ENCODE measurements around the gene PNPLA7. TPM values are rescaled to one million over a fixed set of nuclear protein-coding genes. Genes with fewer than 3 reads are reported as not detected.

PNPLA7 gene
- total and polyA plus RNA-seq, 10 of the 15 experiments (the other 5 are each of a cell fraction or from before 2014, with no cell fraction given) = 0.04 to 0.85 (median 0.19) TPM; not detected in 1

- no TSS peak for BruUV-seq (replicated peaks)
- TF ChIP-seq, protein P1, sequence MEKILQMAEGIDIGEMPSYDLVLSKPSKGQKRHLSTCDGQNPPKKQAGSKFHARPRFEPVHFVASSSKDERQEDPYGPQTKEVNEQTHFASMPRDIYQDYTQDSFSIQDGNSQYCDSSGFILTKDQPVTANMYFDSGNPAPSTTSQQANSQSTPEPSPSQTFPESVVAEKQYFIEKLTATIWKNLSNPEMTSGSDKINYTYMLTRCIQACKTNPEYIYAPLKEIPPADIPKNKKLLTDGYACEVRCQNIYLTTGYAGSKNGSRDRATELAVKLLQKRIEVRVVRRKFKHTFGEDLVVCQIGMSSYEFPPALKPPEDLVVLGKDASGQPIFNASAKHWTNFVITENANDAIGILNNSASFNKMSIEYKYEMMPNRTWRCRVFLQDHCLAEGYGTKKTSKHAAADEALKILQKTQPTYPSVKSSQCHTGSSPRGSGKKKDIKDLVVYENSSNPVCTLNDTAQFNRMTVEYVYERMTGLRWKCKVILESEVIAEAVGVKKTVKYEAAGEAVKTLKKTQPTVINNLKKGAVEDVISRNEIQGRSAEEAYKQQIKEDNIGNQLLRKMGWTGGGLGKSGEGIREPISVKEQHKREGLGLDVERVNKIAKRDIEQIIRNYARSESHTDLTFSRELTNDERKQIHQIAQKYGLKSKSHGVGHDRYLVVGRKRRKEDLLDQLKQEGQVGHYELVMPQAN (conservative IDR thresholded peaks at IDR 0.05) = no peak
- TF ChIP-seq PAX8 (IDR thresholded peaks at IDR 0.05) = no peak
- TF ChIP-seq YY1 (IDR thresholded peaks at IDR 0.05; ENCODE audit: low read depth, low read length) = no peak
- TF ChIP-seq NR2C2 (IDR thresholded peaks at IDR 0.05; ENCODE audit: borderline replicate concordance, control insufficient read depth, insufficient read length, low read depth) = no peak
- TF ChIP-seq, protein P2, sequence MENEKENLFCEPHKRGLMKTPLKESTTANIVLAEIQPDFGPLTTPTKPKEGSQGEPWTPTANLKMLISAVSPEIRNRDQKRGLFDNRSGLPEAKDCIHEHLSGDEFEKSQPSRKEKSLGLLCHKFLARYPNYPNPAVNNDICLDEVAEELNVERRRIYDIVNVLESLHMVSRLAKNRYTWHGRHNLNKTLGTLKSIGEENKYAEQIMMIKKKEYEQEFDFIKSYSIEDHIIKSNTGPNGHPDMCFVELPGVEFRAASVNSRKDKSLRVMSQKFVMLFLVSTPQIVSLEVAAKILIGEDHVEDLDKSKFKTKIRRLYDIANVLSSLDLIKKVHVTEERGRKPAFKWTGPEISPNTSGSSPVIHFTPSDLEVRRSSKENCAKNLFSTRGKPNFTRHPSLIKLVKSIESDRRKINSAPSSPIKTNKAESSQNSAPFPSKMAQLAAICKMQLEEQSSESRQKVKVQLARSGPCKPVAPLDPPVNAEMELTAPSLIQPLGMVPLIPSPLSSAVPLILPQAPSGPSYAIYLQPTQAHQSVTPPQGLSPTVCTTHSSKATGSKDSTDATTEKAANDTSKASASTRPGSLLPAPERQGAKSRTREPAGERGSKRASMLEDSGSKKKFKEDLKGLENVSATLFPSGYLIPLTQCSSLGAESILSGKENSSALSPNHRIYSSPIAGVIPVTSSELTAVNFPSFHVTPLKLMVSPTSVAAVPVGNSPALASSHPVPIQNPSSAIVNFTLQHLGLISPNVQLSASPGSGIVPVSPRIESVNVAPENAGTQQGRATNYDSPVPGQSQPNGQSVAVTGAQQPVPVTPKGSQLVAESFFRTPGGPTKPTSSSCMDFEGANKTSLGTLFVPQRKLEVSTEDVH (IDR thresholded peaks at IDR 0.05; ENCODE audit: low read depth, partially characterized antibody) = no peak
- no peak for TF ChIP-seq ZNF384 (IDR thresholded peaks at IDR 0.05; ENCODE audit: borderline replicate concordance, low read depth, low read length)
- TF ChIP-seq SPI1 (IDR thresholded peaks at IDR 0.05; ENCODE audit: borderline replicate concordance, insufficient read depth, low read depth, low read length) = no peak
- no peak for TF ChIP-seq ZNF622 (IDR thresholded peaks at IDR 0.05)
- no peak for TF ChIP-seq CREB1 (IDR thresholded peaks at IDR 0.05; ENCODE audit: low read depth)
- TF ChIP-seq TCF3 (IDR thresholded peaks at IDR 0.05; ENCODE audit: borderline replicate concordance, insufficient read depth, low read depth, low read length) = no peak
- TF ChIP-seq SIX5 (IDR thresholded peaks at IDR 0.05; ENCODE audit: low read depth, low read length, severe bottlenecking) = no peak
- TF ChIP-seq REST (IDR thresholded peaks at IDR 0.05; ENCODE audit: low read depth, low read length) = no peak
- Histone ChIP-seq H4K20me1 (ENCODE audit: control insufficient read depth, insufficient read depth) (no peaks in the 10 kb centered on the region), H3K4me2 (ENCODE audit: control insufficient read depth, insufficient read depth) (no peak overlapping the region), H3K36me3 (ENCODE audit: control insufficient read depth in 2 of 2, insufficient read depth in 2 of 2, low read length in 1 of 2) (no peaks in the 10 kb centered on the region), H2AFZ (ENCODE audit: control insufficient read depth, low read depth, low read length) (no peak overlapping the region), H3K9me3 (replicated peaks; ENCODE audit: control insufficient read depth, insufficient read depth, low read length) (no peaks in the 10 kb centered on the region), H3K79me2 (ENCODE audit: control insufficient read depth, insufficient read depth, low read length) (no peaks in the 10 kb centered on the region), H3K9ac (ENCODE audit: control insufficient read depth, insufficient read depth, low read length) (no peak overlapping the region), H3K27ac (ENCODE audit: control insufficient read depth, insufficient read depth) (no peak overlapping the region), H3K27me3 (replicated peaks in 1 of 2; ENCODE audit: control insufficient read depth in 2 of 2, insufficient read depth in 2 of 2, low read length in 1 of 2) (no peaks in the 10 kb centered on the region), H3K4me3 (no peak overlapping the region), H3K4me1 (ENCODE audit: control insufficient read depth, insufficient read depth, low read length) (0 out of 2 replicates have a peak, but pooled peaks cover 6% of the 10 kb centered on the region)
- ChIA-PET CTCF (no interaction called here), POLR2A (interaction anchor here (0.6 kb wide), 1 partner anchor 71 kb away, joined by 5 read pairs; no protein-coding TSS in a partner anchor), RAD21 (ENCODE audit: unreplicated experiment) (no interaction called here), SMC1A (ENCODE audit: uncharacterized antibody, unreplicated experiment) (no interaction called here)
- in situ Hi-C loops (cut with MboI) (no loop called here), intact Hi-C loops (cut with micrococcal nuclease; ENCODE audit: unreplicated experiment) (no loop called here)
- ATAC-seq (no peak), DNase-seq (ENCODE audit: low read depth, low spot score) (no peak), FAIRE-seq (no peak)
- 59% methylated on average over 15 of the region's 19 CpGs for WGBS (ENCODE audit: insufficient coverage, insufficient replicate concordance, low lambda C conversion rate, missing lambda C conversion rate)
Observed at GRCh38 chr9:137433349-137433915, 116.8 kb downstream of the PNPLA7 start.

Measured in GM12878 (cell line).